GM12878 (cell line): Measurements from ENCODE around the gene GPBP1.

Experiments
- EZH2 ChIP-seq: IDR thresholded peaks from 2 replicates; pipeline ENCODE4 v1.6.1; 2012; ENCODE audit warnings: low read depth, mild to moderate bottlenecking, control low read depth, inconsistent platforms, low read length, borderline replicate concordance; ENCODE audit not compliant: control insufficient read depth
- POLR2A ChIP-seq: IDR thresholded peaks from 2 replicates; pipeline ENCODE4 v1.6.1; 2011; ENCODE audit warnings: low read depth, mild to moderate bottlenecking, low read length
- RCOR1 ChIP-seq: conservative IDR thresholded peaks from 2 replicates; pipeline ENCODE4 v1.6.1; 2012; ENCODE audit warnings: low read depth, low read length, improper control_type of control experiment
- TF ChIP-seq, protein P1 (sequence below), 3 experiments: IDR thresholded peaks in 2 of 3; conservative IDR thresholded peaks in 1 of 3; 2 replicates each; pipeline ENCODE4 v1.5.1; 2011; ENCODE audit warnings: low read depth in 3 of 3, low read length in 3 of 3, mild to moderate bottlenecking in 3 of 3, control low read depth in 2 of 3, moderate library complexity in 2 of 3, inconsistent platforms in 1 of 3, mixed read lengths in 1 of 3; ENCODE audit not compliant: control insufficient read depth in 2 of 3, insufficient read depth in 1 of 3; ENCODE audit errors: extremely low read depth in 1 of 3

DNA sequence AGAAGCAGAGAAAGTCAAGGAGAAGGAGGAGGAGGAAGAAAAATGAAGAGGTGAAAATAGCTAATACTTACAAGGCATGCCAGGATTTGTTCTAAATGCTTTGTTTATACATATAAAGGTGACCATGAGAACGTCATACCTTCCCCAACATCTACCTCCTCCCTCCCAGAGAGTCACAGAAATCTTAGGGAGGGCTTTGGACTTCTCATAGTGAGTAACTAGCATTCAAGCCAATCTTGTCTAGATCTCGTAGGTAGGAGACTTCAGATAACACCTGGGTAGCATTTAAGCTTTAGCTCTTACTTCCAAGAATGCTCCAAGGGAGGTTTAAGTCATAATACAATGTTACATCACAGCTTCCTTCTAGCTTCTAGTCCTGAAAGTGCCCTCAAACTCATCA, 36.5 kb upstream of the GPBP1 start:
- TF ChIP-seq RCOR1 (no peak), POLR2A (no peak), EZH2 (no peak)
- TF ChIP-seq, protein P1, sequence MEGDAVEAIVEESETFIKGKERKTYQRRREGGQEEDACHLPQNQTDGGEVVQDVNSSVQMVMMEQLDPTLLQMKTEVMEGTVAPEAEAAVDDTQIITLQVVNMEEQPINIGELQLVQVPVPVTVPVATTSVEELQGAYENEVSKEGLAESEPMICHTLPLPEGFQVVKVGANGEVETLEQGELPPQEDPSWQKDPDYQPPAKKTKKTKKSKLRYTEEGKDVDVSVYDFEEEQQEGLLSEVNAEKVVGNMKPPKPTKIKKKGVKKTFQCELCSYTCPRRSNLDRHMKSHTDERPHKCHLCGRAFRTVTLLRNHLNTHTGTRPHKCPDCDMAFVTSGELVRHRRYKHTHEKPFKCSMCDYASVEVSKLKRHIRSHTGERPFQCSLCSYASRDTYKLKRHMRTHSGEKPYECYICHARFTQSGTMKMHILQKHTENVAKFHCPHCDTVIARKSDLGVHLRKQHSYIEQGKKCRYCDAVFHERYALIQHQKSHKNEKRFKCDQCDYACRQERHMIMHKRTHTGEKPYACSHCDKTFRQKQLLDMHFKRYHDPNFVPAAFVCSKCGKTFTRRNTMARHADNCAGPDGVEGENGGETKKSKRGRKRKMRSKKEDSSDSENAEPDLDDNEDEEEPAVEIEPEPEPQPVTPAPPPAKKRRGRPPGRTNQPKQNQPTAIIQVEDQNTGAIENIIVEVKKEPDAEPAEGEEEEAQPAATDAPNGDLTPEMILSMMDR (IDR thresholded peaks at IDR 0.05 in 2 of 3, conservative IDR thresholded peaks at IDR 0.05 in 1 of 3; ENCODE audit: control insufficient read depth in 2 of 3, extremely low read depth in 1 of 3, insufficient read depth in 1 of 3, low read depth in 3 of 3, low read length in 3 of 3) = no peak
